Upper lobe of left lung (tissue), 6 donors: ENCODE measurements around the gene IL12RB1. TPM values are rescaled to one million over a fixed set of nuclear protein-coding genes. Genes with fewer than 3 reads are reported as not detected.

Source experiments
- ATAC-seq, 2 donors: fragments of 200-7000 bp; cut with Tn5 transposase; one replicate each; pipeline ENCODE4 v1.9.1; 2022; ENCODE audit warnings: mild to moderate bottlenecking in 2 of 2, moderate library complexity in 2 of 2; ENCODE audit not compliant: low FRiP score in 2 of 2
- DNase-seq, 2 donors: peaks; one replicate each; pipeline ENCODE4 v3.0.0-alpha.2; 2019 to 2020
- H3K27ac ChIP-seq, 4 donors: fragments of 200-600 bp; sonication (generic); one replicate each; pipeline ENCODE4 v1.5.1; 2016 to 2019
- H3K27me3 ChIP-seq, 4 donors: fragments of 200-600 bp; sonication (generic); one replicate each; pipeline ENCODE4 v1.5.1; 2017 to 2019
- H3K36me3 ChIP-seq, 4 donors: fragments of 200-600 bp; sonication (generic); one replicate each; pipeline ENCODE4 v1.5.1; 2016 to 2019
- H3K4me1 ChIP-seq, 4 donors: fragments of 200-600 bp; sonication (generic); one replicate each; pipeline ENCODE4 v1.5.1; 2018 to 2019
- H3K4me3 ChIP-seq, 4 donors: fragments of 200-600 bp; sonication (generic); one replicate each; pipeline ENCODE4 v1.5.1; 2017 to 2019; ENCODE audit warnings: mild to moderate bottlenecking in 2 of 4, moderate library complexity in 1 of 4
- H3K9me3 ChIP-seq, 4 donors: fragments of 200-600 bp; sonication (generic); one replicate each; pipeline ENCODE4 v1.5.1; 2018 to 2019
- EP300 ChIP-seq, 4 donors: sonication (generic); formaldehyde crosslinking; IDR thresholded peaks; one replicate each; pipeline ENCODE4 v1.5.1; 2017; ENCODE audit warnings: antibody characterized with exemption in 4 of 4, control low read depth in 2 of 4
- POLR2A ChIP-seq, 4 donors: fragments of 450-650 bp; IDR thresholded peaks; one replicate each; pipeline ENCODE4 v1.5.1; 2016 to 2017; ENCODE audit warnings: antibody characterized with exemption in 4 of 4, mild to moderate bottlenecking in 2 of 4
- POLR2AphosphoS5 ChIP-seq, 2 donors: sonication (generic); formaldehyde crosslinking; IDR thresholded peaks; one replicate each; pipeline ENCODE4 v1.5.1; 2017; ENCODE audit warnings: antibody characterized with exemption in 2 of 2
- WGBS, 2 donors: methylation state at CpG; one replicate each; pipeline ENCODE4 v1.1.5; 2017 to 2018; 5-methylcytosine and 5-hydroxymethylcytosine counted together
- total RNA-seq, 6 donors: library from RNA; depleted of rRNA in 4 of 6; stranded (reverse); fragments of >200 nt in 4 of 6; gene quantifications; one replicate each; pipeline versions ENCODE4 v1.1.0 to v1.2.1, GENCODE V29; 2016 to 2021
- TF ChIP-seq, protein P1 (sequence below), 6 experiments: fragments of 450-650 bp in 4 of 6; fragments of 200-600 bp in 2 of 6; sonication (generic) in 2 of 6; IDR thresholded peaks; one replicate each; pipeline ENCODE4 v1.5.1; 2016 to 2019; ENCODE audit warnings: antibody characterized with exemption in 6 of 6
- donor health status: DM: no; HTN: no; CAD: no; lungs with moderate emphysema.
- donor health status: DM: no; HTN: yes; CAD: no; lungs with severe emphysema.

The IL12RB1 gene
- total RNA-seq, 6 donors from 2014 or later = 2.6 to 13.2 (median 8.6) TPM

DNA sequence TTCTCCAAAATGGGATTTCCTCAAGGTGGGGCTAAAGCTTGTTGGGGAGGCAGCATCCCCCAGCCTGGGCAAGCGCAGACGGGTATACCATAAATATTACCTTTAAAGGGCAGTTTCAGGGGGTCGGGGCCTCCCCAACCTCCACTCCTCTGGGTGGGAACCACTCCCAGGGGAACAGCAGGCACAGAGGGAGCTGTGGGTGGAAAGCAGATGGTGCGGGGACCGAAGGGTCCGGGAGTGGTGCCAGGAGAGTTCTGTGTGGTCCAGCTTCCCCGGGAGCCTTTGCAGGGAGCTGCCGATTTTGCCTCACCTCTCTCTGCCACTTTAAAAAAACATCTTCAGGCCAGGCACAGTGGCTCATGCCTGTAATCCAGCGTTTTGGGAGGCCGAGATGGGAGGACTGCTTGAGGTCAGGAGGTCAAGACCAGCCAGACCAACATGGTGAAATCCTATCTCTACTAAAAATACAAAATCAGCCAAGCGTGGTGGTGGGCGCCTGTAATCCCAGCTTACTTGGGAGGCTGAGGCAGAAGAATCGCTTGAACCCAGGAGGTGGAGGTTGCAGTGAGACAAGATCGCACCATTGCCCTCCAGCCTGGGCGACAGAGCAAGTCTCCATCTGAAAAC, 16.3 kb upstream of the IL12RB1 start:
- DNase-seq (no peak), ATAC-seq (no peak)
- 86 to 87% methylated on average over 13 to 15 of the region's 15 CpGs for WGBS, 2 donors
- no peak for TF ChIP-seq POLR2A (IDR thresholded peaks at IDR 0.05)
- TF ChIP-seq EP300 (IDR thresholded peaks at IDR 0.05) = no peak
- no peak for TF ChIP-seq POLR2AphosphoS5 (IDR thresholded peaks at IDR 0.05)
- TF ChIP-seq, protein P1, sequence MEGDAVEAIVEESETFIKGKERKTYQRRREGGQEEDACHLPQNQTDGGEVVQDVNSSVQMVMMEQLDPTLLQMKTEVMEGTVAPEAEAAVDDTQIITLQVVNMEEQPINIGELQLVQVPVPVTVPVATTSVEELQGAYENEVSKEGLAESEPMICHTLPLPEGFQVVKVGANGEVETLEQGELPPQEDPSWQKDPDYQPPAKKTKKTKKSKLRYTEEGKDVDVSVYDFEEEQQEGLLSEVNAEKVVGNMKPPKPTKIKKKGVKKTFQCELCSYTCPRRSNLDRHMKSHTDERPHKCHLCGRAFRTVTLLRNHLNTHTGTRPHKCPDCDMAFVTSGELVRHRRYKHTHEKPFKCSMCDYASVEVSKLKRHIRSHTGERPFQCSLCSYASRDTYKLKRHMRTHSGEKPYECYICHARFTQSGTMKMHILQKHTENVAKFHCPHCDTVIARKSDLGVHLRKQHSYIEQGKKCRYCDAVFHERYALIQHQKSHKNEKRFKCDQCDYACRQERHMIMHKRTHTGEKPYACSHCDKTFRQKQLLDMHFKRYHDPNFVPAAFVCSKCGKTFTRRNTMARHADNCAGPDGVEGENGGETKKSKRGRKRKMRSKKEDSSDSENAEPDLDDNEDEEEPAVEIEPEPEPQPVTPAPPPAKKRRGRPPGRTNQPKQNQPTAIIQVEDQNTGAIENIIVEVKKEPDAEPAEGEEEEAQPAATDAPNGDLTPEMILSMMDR (IDR thresholded peaks at IDR 0.05) = no peak
- H3K27ac ChIP-seq = no peak overlapping the region
- no peaks in the 10 kb centered on the region for H3K36me3 ChIP-seq
- H3K4me1 ChIP-seq = peaks cover 16 to 38% (median 27%) of the 10 kb centered on the region in 4 donors
- no peak overlapping the region for H3K4me3 ChIP-seq
- no peaks in the 10 kb centered on the region for H3K9me3 ChIP-seq
- H3K27me3 ChIP-seq = no peaks in the 10 kb centered on the region

DNA sequence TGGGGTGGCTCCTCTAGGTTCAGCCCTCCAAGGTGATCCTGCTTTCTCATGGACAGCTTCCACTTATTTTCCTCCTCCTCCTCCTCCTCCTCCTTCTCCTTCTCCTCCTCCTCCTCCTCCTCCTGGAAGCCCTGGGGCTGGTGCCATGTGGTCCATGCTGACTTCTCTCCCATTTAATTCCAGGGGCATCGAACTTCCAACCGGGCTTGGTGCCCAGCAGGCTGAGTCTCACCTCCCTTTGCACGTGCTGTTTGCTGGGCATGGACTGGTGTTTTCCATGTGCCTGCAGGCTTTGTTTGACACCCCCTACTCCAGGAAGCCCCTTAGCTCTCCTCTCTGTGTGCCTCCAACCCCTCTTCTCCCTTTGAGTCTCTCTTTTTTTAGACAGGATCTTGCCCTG, 14.5 kb upstream of the IL12RB1 start:
- no peak overlapping the region for H3K27ac ChIP-seq
- no peaks in the 10 kb centered on the region for H3K27me3 ChIP-seq
- ATAC-seq = no peak
- WGBS, 2 donors = 75 to 87% methylated on average over 3 of the region's 3 CpGs
- no peak overlapping the region for H3K4me3 ChIP-seq
- TF ChIP-seq EP300 (IDR thresholded peaks at IDR 0.05) (no peak), POLR2AphosphoS5 (IDR thresholded peaks at IDR 0.05) (no peak), POLR2A (IDR thresholded peaks at IDR 0.05) (no peak)
- TF ChIP-seq, protein P1 (IDR thresholded peaks at IDR 0.05) = no peak
- H3K36me3 ChIP-seq = no peaks in the 10 kb centered on the region
- peaks cover 21 to 44% (median 25%) of the 10 kb centered on the region in 4 donors for H3K4me1 ChIP-seq
- no peaks in the 10 kb centered on the region for H3K9me3 ChIP-seq
- no peak for DNase-seq

DNA sequence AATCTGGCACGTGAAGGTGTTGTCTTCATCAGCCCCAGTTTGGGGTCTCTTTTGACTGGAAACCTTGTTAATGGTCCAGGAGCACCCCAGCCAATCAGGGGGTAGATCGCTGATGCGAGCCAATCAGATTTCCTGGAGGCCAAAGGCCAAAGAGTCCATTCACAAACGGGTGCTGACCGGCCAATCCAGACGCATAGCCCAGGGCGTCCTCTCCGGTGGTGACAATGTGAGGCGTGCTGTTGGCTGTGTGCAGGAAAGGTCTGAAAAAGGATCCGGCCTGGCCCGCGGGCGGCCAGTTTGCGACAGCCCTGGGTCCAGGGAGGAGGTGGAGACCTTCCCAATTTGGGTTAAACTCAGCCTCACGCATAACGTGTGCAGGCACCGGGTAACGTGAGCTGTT, 14.0 kb upstream of the IL12RB1 start:
- DNase-seq (no peak), ATAC-seq (no peak)
- H3K27me3 ChIP-seq = no peaks in the 10 kb centered on the region
- H3K36me3 ChIP-seq = no peaks in the 10 kb centered on the region
- H3K4me3 ChIP-seq = no peak overlapping the region
- no peaks in the 10 kb centered on the region for H3K9me3 ChIP-seq
- H3K4me1 ChIP-seq = peaks cover 21 to 44% (median 25%) of the 10 kb centered on the region in 4 donors
- H3K27ac ChIP-seq = no peak overlapping the region
- TF ChIP-seq POLR2AphosphoS5 (IDR thresholded peaks at IDR 0.05) (no peak), EP300 (IDR thresholded peaks at IDR 0.05) (no peak), POLR2A (IDR thresholded peaks at IDR 0.05) (no peak)
- TF ChIP-seq, protein P1 (IDR thresholded peaks at IDR 0.05) = no peak
- 62 to 66% methylated on average over 5 to 18 of the region's 18 CpGs for WGBS, 2 donors

DNA sequence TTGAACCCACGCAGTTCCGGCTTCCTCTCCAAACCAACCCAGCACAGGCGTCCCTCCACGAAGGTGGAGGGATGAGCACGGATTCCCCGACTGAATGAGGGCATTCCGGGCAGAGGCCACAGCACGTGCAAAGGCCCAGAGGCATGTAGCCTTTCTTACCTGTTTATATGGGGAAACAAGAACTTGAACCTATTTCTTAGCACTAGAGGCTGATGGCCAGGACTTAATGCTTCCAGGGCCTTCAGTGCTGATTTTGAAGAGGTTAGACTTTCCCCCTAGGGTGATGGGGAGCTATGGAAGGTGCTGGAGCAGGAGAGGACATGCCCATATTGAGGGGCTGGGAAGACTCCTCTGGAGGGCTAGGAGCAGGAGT, 12.9 kb upstream of the IL12RB1 start:
- H3K27ac ChIP-seq = no peak overlapping the region
- peak overlapping the region in 1 of 4 donors; percentile 33 for H3K4me3 ChIP-seq
- ATAC-seq (no peak), DNase-seq (no peak)
- WGBS, 2 donors = 68 to 85% methylated on average over 8 of the region's 8 CpGs
- H3K27me3 ChIP-seq = no peaks in the 10 kb centered on the region
- H3K9me3 ChIP-seq = no peaks in the 10 kb centered on the region
- peaks cover 20 to 39% (median 23%) of the 10 kb centered on the region in 4 donors for H3K4me1 ChIP-seq
- TF ChIP-seq POLR2A (IDR thresholded peaks at IDR 0.05) (no peak), EP300 (IDR thresholded peaks at IDR 0.05) (no peak), POLR2AphosphoS5 (IDR thresholded peaks at IDR 0.05) (no peak)
- TF ChIP-seq, protein P1 (IDR thresholded peaks at IDR 0.05) = no peak
- no peaks in the 10 kb centered on the region for H3K36me3 ChIP-seq
